NCI-H2196 (cell line): ENCODE results near the gene MYH11.

ENCODE experiments used
- DNase-seq: peaks from one replicate; lab custom pipeline; 2025; ENCODE audit not compliant: unreplicated experiment; lab: John Stamatoyannopoulos, UW

The MYH11 gene

DNA sequence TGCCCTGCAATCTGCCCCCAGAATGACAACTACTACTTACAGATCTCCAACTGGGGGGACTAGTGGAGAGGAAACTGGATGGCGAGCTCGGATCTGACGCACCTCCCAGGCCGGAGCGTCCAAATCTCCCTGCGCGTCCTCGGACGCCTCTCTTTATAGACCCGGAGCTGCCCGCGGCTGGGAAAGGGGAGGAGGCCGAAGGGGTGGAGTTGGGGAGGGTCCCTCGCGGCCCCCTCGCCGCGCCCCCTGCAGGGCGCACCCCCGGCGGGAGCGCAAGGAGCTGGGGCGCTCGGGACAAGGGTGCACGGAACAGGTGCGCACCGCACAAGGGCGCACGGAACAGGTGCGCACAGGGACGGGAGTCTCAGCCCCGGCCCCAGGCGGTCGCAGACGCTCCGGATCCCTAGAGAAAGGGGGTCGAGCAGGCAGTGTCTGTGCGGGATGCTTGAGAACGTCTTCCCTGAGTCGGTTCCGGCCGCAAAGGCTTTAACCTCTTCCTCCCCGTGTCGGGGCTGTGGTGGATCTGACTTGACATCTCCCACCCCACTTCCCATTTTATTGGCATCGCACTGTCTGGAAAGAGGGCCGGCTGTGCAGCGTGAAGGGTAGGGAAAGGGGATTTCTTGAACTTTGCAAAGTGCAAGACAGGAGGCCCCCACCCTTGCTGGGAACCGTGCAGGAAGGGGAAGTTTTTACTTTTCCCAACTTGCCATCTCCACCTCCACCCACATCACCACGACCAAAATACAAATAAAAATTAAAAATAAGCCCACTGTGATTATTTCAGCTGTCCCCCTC lies at the start of gene MYH11:
MYH11 (minus strand) TSS at position 128 of the 798 bp plus-strand sequence. CDS start 18,776 bp downstream, outside the sequence.
- no peak for DNase-seq

DNA sequence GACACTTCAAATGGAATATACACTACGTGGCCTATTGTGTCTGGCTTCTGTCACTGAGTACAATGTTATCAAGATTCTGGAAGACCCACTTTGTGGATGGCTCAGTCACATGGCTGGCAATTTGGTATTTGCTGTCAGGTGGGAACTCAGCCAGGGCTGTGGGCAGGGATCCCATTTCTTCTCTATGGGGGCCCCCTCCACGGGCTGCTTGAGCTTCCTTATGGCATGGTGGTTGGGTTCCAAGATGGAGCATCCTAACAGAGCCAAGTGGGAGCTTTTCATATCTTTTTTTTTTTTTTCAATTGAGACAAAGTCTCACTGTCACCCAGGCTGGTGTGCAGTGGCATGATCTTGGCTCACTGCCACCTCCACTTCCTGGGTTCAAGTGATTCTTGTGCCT lies 49.6 kb upstream of the MYH11 start:
- no peak for DNase-seq

DNA sequence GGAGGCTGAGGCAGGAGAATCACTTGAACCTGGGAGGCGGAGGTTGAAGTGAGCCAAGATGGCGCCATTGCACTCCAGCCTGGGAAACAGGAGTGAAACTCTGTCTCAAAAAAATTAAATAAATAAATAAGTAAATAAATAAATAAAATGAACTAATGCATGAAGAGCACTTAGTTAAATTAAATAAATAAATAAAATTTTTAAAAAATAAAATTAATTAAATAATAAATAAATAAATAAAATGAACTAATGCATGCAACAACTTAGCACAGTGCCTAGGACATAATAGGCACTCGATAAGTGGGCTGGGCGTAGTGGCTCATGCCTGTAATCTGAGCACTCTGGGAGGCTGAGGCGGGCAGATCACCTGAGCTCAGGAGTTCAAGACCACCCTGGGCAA lies 47.1 kb upstream of the MYH11 start:
- DNase-seq = no peak

DNA sequence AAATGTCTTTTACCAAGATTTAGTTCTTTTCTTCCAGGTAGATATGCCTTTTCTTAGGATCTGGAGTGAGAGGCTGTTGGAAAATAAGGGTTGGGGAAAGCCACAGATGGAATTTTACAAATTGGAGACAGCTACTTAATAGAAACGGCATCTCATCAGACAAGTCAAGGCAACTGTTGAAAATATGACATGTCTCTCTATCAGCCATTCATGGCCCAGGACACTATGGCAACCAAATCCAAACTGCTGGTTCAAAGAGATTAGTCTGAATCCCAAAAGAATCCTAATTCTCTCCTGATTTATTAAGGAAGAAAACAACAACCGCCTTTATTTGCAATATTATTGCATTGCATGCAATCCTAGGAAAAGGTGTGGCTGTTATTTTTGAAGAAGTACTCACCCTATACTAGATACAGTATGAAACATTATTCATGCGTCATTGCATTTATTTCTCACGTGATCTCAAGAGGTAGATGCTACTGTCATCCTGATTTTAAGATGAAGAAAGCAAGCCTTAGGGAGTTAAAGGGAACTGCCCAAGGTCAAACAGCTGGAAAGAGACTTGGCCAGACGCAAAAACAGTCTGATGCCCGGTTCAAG lies 44.2 kb upstream of the MYH11 start:
- no peak for DNase-seq

DNA sequence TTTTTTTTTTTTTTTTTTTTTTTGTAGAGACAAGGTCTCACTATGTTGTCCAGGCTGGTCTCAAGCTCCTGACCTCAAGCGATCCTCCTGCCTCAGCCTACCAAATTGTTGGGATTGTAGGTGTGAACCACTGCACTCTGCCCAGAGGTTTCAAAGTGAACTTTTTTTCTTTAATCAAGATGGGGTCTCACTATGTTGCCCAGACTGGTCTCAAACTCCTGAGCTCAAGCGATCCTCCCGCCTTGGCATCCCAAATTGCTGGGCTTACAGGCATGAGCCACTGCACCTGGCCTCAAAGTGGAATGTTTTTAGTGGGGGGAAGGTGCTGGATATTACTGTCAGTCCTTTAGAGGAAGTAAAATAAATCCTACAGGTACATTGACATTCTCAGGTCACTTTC lies 43.5 kb upstream of the MYH11 start:
- no peak for DNase-seq

DNA sequence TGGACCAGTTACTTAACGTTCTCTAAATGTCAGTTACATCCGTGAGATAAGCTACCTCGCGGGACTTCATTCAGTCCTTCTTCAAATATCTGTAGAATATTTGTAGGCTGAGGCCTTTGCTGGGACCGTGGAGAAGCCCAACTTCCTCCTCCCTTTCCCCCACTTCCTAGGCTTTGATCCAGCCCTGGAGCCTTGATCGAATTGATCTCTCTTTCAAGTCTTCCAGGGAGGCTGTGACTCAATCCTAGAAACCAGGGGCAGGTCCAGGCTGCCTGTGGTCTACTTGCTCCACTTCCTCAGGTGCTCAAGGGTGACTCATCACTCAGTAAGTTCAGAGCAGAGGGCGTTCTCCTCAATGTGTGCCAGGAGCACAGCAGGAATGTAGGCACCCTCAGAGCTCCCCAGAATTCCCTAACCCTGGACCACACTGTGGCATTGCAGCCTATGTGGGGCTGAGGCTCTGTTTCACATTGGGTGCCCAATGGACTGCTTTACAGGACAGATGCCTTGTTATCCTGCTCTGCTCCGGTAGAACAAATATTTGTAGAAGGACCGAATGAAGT lies 42.8 kb upstream of the MYH11 start:
- peak; percentile 38 for DNase-seq

DNA sequence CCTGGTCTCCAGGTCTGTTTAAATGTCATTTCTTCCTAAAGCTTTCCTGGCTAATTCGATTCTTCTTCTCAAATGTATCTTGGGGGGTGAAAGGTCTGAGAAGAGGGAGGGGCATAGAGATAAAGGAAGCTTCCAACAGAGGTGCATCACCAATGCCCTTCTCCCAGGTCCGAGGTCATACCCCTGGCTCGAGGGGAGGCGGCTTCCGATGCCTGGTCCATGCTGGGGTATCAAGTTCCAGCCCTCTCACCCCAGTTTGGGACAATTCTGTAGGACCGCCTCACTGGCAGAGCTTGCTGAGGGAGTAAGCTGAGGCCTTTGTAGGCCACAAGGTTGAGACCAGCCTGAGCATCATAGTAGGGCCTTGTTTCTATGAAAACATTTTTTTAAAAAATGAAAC lies 41.8 kb upstream of the MYH11 start:
- no peak for DNase-seq

DNA sequence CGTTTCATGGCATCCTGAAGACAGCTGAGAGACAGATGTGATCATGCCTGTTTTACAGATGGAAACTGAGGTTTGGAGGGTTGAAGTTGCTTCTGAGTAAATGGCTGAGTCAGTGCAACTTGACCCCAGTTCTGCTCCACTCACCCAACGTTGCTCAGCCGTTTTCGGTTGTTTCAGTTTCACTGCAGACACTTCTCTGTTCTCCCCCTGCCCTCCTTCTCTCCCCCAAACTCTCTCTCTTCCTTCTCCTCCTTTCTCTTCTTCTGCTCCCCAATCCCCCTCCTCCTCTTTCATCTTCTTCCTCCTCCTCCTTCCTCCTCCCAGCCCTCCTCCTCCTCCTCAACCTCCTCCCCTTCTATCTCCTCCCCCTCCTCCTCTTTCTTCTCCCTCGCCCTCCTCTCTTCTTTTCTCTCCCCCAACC lies 41.0 kb upstream of the MYH11 start:
- no peak for DNase-seq

DNA sequence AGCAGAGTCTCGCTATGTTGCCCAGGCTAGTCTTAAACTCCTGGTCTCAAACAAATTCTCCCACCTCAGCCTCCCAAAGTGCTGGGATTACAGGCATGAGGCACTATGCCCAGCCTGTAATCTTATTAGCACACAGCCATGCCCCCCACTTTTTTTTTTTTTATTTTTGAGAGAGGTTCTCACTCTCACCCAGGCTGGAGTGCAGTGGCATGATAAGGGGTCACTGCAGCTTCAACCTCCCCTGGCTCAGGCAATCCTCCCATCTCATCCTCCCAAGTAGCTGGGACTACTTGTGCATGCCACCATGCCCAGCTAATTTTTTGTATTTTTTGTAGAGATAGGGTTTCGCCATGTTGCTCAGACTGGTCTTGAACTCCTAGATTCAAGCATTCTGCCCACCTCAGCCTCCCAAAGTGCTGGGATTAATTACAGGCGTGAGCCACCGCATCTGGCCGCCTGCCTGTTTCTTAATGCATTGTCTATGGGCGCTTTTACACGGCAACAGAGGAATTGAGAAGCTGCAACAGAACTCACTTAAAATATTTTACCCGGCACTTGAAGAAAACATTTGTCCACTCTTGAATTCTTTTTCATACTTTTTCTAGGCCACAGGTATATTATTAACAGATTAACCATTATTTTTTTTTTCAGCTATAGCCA lies 40.4 kb upstream of the MYH11 start:
- no peak for DNase-seq

DNA sequence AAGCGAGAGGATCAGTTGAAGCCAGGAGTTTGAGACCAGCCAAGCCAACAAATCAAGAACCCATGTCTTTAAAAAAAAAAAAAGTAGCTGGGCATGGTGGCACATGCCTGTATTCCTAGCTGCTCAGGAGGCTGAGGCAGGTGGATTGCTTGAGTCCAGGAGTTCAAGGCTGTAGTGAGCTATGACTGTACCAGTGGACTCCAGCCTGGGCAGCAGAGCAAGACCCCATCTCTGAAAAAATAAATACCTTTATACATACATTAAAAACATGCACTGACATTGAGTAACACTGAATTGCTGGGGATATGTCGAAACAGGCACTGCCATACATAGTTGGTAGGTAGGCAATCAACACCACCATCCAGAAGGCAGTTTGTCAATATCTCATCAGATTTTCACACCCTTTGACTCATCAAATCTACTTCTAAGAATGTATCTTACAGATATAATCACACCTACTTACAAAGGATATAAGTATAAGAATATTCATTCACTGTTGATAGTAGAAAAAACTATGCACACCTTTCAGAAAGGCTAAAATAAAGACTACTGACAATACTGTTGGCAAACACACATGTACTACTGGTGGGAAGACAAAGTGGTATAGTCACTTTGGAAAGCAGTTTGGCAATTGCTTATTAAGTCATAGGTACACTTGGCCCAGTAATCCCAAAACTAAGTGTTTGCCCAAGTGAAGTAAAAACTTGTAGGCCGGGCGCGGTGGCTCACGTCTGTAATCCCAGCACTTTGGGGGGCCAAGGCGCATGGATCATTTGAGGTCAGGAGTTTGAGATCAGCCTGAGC lies 37.9 kb upstream of the MYH11 start:
- no peak for DNase-seq

DNA sequence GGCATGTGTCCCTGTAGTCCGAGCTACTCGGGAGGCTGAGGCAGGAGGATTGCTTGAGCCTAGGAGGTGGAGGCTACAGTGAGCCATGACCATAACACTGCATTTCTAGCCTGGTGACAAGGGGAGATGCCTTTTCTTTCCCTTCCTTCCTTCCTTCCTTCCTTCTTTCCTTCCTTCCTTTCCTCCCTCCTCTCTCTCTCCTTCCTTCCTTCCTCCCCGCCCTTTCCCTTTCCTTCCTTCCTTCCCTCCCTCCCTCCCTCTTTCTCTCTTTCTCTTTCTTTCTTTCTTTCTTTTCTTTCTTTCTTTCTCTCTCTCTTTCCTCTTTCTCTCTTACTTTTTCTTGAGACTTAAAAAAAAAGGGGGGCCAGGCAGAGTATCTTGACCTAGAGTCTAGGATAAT lies 34.7 kb upstream of the MYH11 start:
- no peak for DNase-seq

DNA sequence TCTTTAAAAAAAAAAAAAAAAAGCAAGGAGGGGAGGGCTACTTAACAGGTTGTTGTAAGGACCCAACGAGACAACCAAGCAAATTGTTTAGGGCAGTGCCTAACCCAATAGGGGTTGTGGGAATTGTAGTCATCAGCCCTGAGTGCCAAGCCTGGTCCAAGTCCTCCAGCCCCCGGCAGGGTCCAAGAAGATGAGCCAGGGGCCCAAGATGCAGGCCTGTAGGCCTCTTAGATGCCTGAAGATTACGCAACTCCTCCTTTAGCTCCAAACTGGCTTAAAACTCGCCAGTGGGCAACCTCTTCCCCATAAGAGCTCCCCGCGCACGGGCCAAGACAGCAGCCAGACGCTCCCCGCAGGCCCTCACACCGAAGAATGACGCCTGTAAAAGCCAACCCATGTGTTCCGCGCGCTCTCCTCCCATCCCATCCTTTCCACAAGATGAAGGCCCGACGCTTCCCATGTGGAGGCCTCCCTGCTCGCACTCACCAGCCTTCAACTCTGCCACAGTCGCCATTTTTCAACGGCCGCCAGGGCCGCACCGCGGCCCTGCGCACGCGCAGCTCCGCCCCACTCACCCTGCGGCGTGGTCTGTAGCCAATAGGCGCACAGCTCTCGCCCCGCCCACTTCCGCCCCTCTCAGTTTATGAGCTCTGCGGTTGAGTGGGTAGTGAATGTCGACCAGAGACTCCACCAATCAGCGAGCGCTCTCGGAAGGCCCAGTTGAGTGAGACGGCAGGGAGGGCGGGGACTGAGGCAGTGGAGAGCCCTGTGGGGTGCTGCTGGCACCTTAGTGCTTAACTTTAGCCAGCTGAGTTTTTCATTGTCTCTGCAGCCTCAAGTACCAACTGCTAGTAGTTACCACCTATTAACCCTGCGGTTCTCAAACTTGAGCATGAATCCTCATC lies 31.5 kb upstream of the MYH11 start, which contains the start of gene CEP20:
CEP20 (minus strand) TSS at position 532 of the 905 bp plus-strand sequence; CDS start at position 514, 18 bp downstream.
- DNase-seq = peak; percentile 99

DNA sequence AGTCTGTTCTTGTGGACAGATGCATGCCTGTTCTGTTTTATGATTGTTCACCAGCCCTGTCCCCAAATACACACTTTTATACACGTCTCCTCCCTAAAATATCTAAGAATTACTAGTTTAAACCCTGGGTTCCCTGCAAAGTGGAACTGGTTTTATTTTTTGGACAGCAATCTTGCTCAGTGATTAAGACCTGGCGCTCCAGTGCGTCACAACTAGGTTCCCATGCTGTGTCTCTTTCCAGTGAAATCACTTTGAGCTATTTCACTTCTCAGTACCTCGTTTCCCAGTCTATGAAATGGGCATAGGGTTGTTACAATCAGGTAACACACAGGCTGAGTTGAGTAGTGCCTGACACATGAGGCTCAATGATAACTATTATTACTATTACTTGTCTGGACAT lies 30.5 kb upstream of the MYH11 start:
- DNase-seq = no peak

DNA sequence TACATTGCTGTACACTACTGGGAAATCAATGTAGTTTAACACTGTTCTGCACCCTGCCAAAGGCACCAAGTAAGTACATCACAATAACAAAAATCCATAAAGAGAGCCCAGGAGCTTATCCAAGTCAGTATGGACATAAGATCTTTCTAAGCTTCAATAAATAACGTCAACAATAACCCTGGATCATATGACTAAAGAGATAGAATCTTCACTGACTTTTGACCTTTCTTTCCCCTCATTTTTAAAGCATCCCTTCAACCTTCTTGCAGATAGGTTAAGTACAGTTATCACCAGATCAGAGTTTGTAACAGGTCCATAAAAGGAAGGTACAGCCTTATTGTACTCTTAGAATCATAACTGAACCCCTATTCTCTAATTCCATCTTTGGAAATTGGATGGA lies 29.2 kb upstream of the MYH11 start:
- no peak for DNase-seq

DNA sequence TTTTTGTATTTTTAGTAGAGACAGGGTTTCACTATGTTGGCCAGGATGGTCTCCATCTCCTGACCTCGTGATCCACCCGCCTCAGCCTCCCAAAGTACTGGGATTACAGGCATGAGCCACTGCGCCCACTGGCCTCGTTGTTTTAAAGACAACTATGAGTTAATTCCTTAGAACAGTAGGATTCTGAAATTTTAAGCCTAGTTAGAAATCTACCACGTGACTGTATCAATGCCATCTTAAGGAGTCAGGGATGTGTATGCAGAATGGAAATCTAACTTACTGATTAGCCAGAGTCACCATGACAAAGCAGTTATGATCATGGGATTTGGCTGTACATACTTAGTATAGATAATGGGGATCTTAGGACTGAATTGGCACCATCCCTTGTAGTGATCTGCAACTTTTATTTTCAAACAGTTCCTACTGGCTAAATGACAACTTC lies 28.8 kb upstream of the MYH11 start:
- no peak for DNase-seq

DNA sequence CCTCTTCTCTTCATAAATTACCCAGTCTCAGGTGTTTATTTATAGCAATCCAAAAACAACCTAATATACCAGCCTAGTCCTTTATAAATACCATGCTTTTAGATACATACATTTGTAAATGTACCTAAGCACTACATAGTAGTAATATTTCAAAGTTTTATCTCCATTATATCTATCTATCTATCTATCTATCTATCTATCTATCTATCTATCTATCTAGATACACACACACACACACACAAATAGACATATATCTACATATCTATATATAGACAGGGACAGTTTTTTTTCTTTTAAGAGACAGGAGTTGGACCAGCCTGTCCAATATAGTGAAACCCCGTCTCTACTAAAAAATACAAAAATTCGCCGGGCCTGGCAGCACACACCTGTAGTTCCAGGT lies 25.7 kb upstream of the MYH11 start:
- no peak for DNase-seq

DNA sequence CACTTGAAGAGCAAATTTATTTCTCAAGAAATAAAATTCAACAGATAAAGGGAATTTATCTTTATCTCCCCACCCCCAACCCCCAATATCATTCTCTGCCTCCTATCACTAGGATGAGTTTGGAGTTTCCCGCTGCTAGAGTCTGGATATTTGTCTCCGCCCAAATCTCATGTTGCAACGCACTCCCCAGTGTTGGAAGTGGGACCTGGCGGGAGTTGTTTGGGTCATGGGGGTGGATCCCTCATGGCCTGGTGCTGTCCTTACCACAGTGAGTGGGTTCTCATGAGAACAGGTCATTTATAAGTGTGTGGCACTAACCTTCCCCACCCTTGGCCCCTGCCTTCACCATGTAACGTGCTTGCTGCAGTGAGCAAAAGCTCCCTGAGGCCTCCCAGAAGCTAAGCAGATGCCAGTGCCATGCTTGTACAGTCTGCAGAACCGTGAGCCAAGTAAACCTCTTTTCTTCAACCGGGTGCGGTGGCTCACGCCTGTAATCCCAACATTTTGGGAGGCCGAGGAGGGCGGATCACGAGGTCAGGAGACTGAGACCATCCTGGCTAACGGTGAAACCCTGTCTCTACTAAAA lies 25.1 kb upstream of the MYH11 start:
- DNase-seq = no peak

DNA sequence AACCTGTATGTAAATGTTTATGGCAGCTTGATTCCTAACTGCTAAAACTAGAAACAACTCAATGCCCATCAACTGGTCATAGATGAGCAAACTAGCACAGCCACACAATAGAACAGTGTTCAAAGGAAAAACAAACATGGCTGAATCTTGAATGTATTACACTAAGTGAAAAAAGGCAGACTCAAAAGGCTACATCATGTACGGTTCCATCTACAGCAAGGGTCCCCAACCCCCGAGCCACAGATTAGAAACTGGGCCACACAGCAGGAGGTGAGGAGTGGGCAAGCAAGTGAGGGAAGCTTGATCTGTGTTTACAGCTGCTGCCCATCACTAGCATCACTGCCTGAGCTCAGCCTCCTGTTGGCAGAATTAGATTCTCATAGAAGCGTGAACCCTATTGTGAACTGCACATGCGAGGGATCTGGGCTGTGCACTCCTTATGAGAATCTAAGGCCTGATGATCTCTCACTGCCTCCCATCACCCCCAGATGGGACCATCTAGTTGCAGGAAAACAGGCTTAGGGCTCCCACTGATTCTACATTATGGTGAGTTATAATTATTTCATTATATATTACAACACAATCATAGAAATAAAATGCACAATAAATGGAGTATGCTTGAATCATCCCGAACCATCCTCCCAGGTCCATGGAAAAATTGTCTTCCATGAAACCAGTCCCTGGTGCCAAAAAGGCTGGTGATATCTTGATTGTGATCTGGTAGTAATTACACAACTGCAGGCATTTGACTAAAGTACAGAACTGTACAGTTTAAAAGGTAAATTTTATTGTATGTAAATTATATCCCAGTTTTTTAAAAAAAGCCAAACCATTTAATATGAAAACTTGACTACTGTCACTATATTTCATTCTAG lies 23.8 kb upstream of the MYH11 start:
- DNase-seq = no peak
